IMR-90 (cell line): ENCODE data around the gene HSFX3.

Source experiments
- POLR2A ChIP-seq: IDR thresholded peaks from 2 replicates; pipeline ENCODE4 v1.6.1; 2012; ENCODE audit warnings: mild to moderate bottlenecking, low read depth, low read length
- RAD21 ChIP-seq: IDR thresholded peaks from 2 replicates; pipeline ENCODE4 v1.6.1; 2012; ENCODE audit warnings: low read length, improper control_type of control experiment
- RFX5 ChIP-seq: IDR thresholded peaks from 2 replicates; pipeline ENCODE4 v1.8.0; 2012; ENCODE audit warnings: low read depth, mild to moderate bottlenecking, low read length, moderate library complexity
- TF ChIP-seq, protein P1 (sequence below): conservative IDR thresholded peaks from 2 replicates; pipeline ENCODE4 v1.5.1; 2012; ENCODE audit warnings: mild to moderate bottlenecking, low read depth, low read length, improper control_type of control experiment
- TF ChIP-seq, protein P2 (sequence below): fragments of 150-350 bp; IDR thresholded peaks from 2 replicates; pipeline ENCODE4 v1.6.1; 2017; ENCODE audit warnings: mild to moderate bottlenecking, antibody characterized with exemption, low read length, low read depth

DNA sequence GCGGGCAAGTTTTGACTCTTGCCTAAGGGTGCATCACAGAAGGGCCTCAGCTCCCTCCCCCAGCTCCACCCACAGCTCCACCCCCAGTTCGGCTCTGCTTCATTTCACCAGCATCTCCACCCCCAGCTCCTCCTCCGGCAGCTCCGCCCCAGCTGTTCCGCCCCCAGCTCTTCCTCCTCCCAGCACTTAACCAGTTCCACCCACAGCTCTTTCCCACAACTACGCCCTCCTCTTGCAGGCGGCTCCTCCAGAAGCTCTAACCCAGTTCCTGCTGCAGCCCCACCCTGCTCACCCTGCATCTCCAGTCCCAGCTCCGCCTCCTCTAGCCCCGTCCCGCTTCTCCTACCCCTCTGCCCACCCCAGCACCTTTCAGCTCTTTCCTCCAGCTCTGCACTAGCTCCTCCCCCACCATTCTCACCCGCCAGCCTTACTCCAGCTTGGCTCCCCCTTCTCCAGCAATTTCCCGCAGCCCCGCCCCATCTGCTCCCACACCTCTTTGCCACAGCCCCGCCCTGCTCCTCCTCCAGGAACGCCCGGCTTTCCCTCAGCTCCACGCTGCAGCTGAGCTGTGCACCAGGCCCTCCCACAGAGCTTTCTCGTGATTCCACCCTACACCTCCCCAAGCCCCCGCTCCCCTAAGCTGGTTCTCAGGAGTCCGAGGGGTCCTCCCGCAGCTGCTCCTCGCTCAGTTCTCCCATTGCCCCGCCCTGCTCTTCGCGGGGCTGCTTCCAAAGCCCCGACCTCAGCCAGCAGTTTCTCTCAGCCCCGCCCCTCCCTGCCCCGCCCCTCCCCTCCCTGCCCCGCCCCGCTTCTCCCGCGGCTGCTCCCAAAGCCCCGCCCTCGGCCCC, 10.2 kb downstream of the HSFX3 start:
- TF ChIP-seq, protein P1, sequence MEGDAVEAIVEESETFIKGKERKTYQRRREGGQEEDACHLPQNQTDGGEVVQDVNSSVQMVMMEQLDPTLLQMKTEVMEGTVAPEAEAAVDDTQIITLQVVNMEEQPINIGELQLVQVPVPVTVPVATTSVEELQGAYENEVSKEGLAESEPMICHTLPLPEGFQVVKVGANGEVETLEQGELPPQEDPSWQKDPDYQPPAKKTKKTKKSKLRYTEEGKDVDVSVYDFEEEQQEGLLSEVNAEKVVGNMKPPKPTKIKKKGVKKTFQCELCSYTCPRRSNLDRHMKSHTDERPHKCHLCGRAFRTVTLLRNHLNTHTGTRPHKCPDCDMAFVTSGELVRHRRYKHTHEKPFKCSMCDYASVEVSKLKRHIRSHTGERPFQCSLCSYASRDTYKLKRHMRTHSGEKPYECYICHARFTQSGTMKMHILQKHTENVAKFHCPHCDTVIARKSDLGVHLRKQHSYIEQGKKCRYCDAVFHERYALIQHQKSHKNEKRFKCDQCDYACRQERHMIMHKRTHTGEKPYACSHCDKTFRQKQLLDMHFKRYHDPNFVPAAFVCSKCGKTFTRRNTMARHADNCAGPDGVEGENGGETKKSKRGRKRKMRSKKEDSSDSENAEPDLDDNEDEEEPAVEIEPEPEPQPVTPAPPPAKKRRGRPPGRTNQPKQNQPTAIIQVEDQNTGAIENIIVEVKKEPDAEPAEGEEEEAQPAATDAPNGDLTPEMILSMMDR, result no peak
- peak; percentile 46 for TF ChIP-seq POLR2A
- no peak for TF ChIP-seq RAD21
- TF ChIP-seq, protein P2, sequence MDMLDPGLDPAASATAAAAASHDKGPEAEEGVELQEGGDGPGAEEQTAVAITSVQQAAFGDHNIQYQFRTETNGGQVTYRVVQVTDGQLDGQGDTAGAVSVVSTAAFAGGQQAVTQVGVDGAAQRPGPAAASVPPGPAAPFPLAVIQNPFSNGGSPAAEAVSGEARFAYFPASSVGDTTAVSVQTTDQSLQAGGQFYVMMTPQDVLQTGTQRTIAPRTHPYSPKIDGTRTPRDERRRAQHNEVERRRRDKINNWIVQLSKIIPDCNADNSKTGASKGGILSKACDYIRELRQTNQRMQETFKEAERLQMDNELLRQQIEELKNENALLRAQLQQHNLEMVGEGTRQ, result no peak
- no peak for TF ChIP-seq RFX5
